NCI-H510A (cell line): ENCODE measurements around the gene RHCG.
"Not testable (repeated sequence)": the region's sequence is repeated elsewhere in the genome, so short reads cannot be mapped to it uniquely, and the experiment has no call there.

Experiments used
- DNase-seq: peaks from one replicate; lab custom pipeline; 2025; lab: John Stamatoyannopoulos, UW

RHCG gene

DNA sequence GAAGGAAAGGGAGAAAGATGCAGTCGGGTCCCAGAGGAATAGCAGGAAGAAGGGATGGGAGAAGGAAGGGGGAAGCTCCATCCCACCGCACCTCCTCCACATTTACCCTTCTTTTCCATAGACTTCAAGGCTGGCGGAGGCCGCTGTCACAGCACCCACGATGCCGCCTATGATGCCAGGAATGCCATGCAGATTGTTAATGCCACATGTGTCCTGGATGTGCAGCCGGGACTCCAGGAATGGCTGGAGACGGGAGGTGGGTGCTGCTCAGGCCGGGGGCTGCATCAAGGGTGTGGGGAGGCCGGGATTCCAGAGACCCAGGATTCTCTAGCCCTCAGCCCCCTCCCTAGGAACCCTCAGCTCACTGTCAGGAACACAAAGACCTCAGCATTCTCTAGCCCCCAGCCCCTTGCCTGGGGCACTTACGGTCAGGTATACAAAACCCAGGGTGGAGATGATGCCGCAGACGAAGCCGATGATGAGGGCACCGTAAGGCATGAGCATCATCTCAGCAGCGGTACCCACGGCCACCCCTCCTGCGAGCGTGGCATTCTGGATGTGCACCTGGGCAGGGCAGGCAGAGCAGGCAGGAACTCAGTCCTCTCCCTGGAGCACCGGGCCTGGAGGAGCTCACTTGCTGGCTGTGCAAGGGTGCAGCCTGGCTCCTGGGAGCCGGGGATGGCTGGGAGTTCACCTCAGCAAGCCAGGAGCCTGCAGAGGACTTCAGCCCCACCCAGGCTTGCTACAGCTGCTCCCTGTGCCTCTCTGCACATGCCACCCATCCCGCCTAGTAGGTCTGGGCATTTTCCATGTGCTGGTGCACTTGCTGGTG lies 18.8 kb downstream of the RHCG start:
- DNase-seq, result no peak

GRCh38 chr15:89475661-89476060 lies 20.7 kb downstream of the RHCG start:
- no peak for DNase-seq

- DNase-seq, result no peak
These were observed 23.6 kb downstream of the RHCG start for GRCh38 chr15:89472785-89473256.

DNA sequence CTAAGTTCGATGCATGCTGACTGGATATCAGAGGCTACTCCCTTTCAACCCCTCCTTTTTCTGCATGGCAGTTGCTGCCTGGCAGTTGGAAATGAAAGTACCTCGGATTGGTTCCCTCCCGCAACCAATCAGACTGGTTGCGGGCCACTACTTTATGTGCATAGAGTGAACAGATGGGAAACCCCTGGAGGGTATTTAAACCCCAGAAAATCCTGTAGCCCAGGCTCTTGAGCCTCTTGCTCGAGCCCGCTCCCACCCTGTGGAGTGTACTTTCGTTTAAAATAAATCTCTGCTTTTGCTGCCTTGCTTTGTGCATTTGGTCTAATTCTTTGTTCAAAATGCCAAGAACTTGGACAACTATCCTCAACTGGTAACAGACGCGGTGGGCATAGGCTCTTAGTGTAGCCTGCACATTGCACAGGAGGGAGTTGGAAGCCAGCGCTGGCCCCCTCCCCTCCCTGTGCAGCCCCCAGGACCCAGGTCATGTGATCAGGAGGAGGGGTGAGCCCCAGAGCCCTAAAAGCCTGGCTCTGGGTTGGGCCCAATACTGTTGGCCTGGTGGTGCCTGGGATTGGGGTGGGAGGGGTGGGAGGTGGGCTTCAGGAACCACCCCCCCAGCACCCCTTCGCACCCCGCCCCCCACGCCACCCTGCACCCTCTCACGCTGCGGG lies 26.8 kb downstream of the RHCG start:
- no peak for DNase-seq

GRCh38 chr15:89468813-89469212 lies 27.6 kb downstream of the RHCG start:
- DNase-seq, result not testable (repeated sequence)

- DNase-seq, result no peak
These were observed 33.3 kb downstream of the RHCG start for GRCh38 chr15:89463113-89463512.

- no peak for DNase-seq
These were observed 34.0 kb downstream of the RHCG start for GRCh38 chr15:89462198-89462912.

- DNase-seq, result no peak
These were observed 35.0 kb downstream of the RHCG start for GRCh38 chr15:89461386-89461785.

GRCh38 chr15:89460048-89460447 lies 36.3 kb downstream of the RHCG start:
- no peak for DNase-seq

- no peak for DNase-seq
These were observed 36.9 kb downstream of the RHCG start for GRCh38 chr15:89459271-89460038.

DNA sequence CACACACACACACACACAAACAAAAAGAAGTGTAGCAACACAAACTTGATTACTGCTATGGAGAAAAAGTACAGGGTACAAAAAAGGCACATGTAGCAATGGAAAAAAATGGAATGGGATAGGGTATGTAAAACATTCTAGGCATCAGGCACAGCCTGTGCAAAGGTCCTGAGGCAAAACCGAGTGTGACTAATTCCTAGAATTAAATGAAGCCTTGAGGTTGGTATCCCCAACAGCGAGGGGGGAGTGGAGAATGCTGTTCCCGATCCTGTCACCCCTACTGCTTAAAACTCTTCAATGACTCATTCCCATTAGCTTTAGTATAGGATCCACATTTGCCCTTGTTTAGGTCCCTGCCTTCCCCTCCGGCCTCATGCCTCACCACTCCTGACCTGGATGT lies 37.9 kb downstream of the RHCG start:
- DNase-seq, result no peak

- no peak for DNase-seq
These were observed 39.3 kb downstream of the RHCG start for GRCh38 chr15:89457086-89457485.

DNA sequence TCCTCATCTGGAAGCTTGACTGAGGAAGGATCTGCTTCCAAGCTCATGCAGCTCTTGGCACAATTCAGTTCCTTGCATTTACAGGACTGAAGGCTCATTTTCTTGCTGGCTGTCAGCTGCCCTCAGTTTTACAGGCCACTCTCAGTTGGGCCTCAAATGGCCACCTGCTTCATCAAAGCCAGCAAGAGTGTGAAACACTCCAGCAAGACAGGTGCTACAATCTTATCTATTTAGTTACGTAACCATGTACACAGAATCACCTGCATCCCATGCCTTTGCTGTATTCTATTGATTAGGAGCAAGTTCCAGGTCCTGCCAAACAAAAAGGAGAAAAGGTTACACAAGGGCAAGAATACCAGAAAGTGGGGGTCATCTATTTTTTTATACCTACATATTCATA lies 40.8 kb downstream of the RHCG start:
- DNase-seq, result no peak

DNA sequence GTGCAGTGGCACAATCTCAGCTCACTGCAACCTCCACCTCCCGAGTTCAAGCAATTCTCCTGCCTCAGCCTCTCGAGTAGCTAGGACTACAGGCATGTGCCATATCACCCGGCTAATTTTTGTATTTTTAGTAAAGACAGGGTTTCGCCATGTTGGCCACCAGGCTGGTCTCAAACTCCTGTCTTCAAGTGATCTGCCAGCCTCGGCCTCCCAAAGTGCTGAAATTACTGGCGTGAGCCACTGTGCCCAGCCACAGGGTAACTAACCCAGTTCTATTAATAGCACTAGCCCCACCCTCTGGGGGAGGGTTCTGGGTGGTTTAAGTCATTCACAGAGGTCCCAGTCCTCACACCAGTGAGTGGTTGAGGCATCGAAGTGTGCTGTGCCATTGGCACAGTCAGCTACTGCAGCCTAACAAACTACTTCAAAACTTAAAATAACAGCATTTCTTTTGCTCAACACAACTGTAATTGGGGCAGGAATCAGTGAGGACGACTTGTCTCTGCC lies 44.0 kb downstream of the RHCG start:
- no peak for DNase-seq

DNA sequence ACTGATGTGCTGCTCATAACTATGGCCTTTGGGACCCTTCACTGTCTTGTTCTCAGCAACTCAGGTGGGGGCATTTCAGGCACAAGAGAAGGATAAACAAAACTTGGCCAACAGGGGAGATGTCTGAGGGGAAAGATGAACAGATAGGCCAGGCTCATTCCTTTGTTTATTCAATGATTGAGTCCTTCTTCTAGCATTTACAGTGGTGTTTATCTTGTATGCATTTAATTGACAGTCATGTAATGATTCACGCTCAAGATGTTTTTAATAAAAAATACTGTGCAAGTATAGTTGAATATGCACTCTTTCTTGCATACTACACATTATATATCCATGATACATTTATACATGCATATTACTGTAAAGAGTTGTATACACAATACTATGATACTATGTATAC lies 44.5 kb downstream of the RHCG start:
- DNase-seq, result no peak

DNA sequence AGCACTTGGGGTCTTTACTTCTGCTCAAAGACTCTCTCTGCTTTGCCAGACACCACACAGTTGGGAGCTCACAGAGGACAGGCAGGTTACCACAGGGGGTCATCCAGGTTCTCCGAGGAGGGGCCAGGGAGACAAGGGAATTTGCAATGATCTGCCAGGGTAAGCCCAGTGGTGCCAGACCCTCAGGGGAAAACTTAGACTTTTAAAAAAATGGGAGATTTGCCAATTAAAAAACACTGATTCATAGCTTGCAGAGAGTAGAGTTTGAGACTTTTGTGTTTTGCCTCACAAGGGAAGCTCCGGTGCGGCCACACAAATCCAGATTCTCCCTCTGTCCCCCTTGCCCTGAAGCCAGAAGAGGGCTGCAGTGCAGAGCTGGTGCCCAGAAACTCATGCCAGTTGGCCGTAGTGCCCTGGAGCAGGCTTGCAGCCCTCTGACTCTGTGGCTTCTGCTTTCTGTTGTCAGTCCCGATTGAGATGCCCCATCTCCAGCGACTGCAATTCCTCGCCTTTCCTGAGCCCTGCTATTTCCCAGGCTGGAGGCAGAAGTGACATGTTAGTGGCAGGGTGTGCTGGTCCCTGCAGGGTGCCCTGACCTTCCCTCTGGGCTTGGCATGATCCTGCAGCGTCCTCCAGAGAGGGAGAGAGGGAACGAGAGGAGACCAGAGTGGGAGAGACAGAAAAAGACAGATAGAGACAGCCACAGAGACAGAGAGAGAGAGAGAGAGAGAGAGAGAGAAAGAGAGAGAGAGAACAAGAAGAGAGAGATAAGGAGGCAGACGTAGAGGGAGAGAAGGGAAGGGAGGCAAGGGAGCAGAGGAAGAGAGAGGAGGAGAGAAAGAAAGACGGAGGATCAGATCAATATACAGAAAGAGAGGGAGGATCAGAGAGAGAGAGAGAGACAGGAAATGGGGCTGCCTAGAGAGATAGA lies 46.0 kb downstream of the RHCG start:
- no peak for DNase-seq

DNA sequence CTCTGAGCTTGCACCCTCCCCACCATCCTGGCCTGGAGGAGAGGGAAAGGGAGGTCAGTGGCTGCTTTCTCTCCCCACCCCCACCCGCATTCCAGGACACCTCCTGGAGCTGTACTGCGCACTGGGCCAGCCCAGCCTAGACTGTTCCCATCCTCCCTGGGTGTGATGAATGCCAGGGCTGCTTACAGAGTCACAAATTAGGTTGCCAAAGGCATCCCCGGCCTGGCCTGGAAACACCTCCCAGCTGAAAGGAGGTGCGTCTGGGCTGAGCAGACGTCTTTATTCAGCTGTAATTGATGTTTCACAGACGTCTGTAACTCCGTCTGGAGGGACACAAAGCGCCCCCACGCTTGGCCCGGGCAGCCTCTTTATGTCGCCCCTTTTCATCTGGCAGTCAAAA lies 47.6 kb downstream of the RHCG start:
- no peak for DNase-seq

DNA sequence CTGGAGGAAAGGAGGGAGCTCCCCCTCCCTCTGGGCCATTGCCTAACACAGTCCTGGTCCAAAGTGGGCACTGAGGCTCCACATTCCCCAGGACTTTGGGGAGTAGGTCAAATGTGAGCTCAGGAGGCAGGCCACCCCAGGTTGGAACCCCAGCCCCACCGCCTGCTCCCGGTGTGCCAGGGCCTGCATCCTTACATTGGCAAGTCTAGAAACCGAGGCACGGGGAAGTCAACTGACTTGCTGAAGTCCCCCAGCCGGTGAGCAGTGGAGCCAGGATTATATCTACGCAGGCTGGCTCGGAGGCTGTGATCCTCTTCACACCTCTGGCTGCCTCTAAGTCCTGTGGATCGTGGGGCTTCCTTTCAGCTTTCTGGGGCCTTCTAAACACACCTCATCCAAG lies 48.7 kb downstream of the RHCG start:
- DNase-seq, result no peak

DNA sequence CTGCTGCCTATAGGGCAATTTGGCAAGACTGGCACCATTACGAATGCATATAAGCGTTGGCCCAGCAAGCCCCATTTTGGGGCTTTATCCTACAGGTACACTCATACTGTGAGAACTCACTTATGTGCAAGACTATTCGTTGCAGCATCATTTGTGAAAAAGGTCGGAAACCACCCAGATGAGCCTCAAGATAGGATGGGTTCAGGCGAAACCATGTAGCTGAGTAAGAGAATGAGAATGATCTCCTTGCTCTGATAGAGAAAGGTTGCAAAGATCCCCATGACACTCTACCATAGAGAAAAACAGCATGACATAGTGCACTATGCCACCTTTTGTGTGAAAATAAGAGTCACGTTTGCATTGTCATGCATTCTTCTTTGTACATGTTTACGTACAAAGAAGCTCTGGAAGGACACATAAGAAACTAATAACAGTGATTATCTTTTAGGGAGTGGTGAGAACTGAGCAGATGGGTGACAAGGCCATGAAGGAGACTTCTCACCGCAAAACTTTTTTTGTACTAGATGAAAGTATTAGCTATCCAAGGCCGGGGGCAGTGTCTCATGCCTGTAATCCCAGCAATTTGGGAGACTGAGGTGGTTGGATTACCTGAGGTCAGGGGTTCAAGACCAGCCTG lies 50.0 kb downstream of the RHCG start:
- DNase-seq, result no peak

DNA sequence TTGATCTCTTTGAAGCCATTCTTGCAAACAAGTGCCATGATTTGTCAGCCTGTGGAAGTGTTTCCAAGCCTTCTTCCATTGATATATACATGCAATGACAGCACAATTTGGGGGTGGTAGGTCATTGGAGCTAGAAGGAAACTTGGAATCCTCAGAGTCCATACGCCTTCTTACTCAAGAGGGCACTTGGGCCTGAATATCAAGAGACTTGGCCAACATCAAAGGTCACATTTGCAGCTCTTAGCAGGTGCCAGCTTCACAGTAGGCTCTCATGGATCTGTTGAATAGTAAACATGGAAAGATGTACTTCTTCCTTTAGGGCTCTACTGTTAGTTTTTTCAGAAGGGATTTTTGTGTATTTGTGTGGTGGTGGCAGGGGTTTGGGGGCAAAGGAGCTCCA lies 50.9 kb downstream of the RHCG start:
- DNase-seq, result no peak
